GM06990 (cell line): ENCODE results near the gene SLX4IP.

Experiments used
- DNase-seq: peaks from one replicate; pipeline ENCODE4 v3.0.0-alpha.2; 2011; ENCODE audit not compliant: insufficient read length; ENCODE audit errors: extremely low read depth
- H3K27me3 ChIP-seq: replicated peaks from 2 replicates; pipeline ENCODE4 v1.6.0; 2011; ENCODE audit warnings: low read length; ENCODE audit not compliant: control insufficient read depth, insufficient read depth
- H3K36me3 ChIP-seq: 2 replicates; pipeline ENCODE4 v1.5.1; 2011; ENCODE audit warnings: low read length; ENCODE audit not compliant: control insufficient read depth, insufficient read depth
- H3K4me3 ChIP-seq: replicated peaks from 2 replicates; pipeline ENCODE4 v1.5.1; 2011; ENCODE audit warnings: low read depth, mild to moderate bottlenecking, control low read depth, low read length
- CTCF ChIP-seq: IDR thresholded peaks from 2 replicates; pipeline ENCODE4 v1.5.1; 2011; ENCODE audit warnings: low read length, control low read depth, mild to moderate bottlenecking, inconsistent platforms; ENCODE audit not compliant: insufficient read depth, poor library complexity, severe bottlenecking

The SLX4IP gene

GRCh38 chr20:10465135-10465534 is 30.0 kb downstream of the SLX4IP start:
- Histone ChIP-seq H3K4me3 (no peak overlapping the region), H3K27me3 (no peaks in the 10 kb centered on the region), H3K36me3 (peaks cover 2% of the 10 kb centered on the region; the same call in 1 of the 2 replicates)
- TF ChIP-seq CTCF: no peak
- DNase-seq: no peak

GRCh38 chr20:10466325-10466724 is 31.2 kb downstream of the SLX4IP start:
- DNase-seq: no peak
- no peak for TF ChIP-seq CTCF
- H3K4me3 ChIP-seq: no peak overlapping the region

GRCh38 chr20:10466855-10467254 is 31.8 kb downstream of the SLX4IP start:
- no peak overlapping the region for H3K4me3 ChIP-seq
- no peak for TF ChIP-seq CTCF
- H3K36me3 ChIP-seq: no peaks in the 10 kb centered on the region
- no peak for DNase-seq
- H3K27me3 ChIP-seq: no peaks in the 10 kb centered on the region

More at GRCh38 chr20:10466325-10466724, 31.2 kb downstream of the SLX4IP start:
- no peaks in the 10 kb centered on the region for H3K36me3 ChIP-seq
- no peaks in the 10 kb centered on the region for H3K27me3 ChIP-seq

GRCh38 chr20:10467681-10468339 is 32.7 kb downstream of the SLX4IP start:
- TF ChIP-seq CTCF: no peak
- Histone ChIP-seq H3K27me3 (no peaks in the 10 kb centered on the region), H3K36me3 (no peaks in the 10 kb centered on the region), H3K4me3 (no peak overlapping the region)
- no peak for DNase-seq

GRCh38 chr20:10468340-10468845 is 33.3 kb downstream of the SLX4IP start:
- DNase-seq: no peak
- H3K27me3 ChIP-seq: no peaks in the 10 kb centered on the region
- no peaks in the 10 kb centered on the region for H3K36me3 ChIP-seq
- H3K4me3 ChIP-seq: no peak overlapping the region
- no peak for TF ChIP-seq CTCF

GRCh38 chr20:10469056-10469455 is 34.0 kb downstream of the SLX4IP start:
- no peak overlapping the region for H3K4me3 ChIP-seq
- no peak for TF ChIP-seq CTCF
- DNase-seq: no peak

More at GRCh38 chr20:10469056-10469455, 34.0 kb downstream of the SLX4IP start:
- H3K36me3 ChIP-seq: no peaks in the 10 kb centered on the region
- H3K27me3 ChIP-seq: no peaks in the 10 kb centered on the region
